Smooth muscle cell of the pulmonary artery (primary cell): ENCODE data around the gene BTG4. TPM values are rescaled to one million over a fixed set of nuclear protein-coding genes. Genes with fewer than 3 reads are reported as not detected.

Source experiments
- total RNA-seq: library from RNA; depleted of rRNA; stranded (reverse); fragments of >200 nt; gene quantifications from 2 replicates; pipeline ENCODE4 v1.2.3, GENCODE V29; 2014

Gene BTG4
- total RNA-seq: not detected in 2 replicates

GRCh38 chr11:111512296-111513239 is at the start of gene BTG4:
BTG4 (minus strand) TSS chr11:111512386; CDS start chr11:111498776, 13,610 bp downstream.

GRCh38 chr11:111540114-111540936 is 28.1 kb upstream of the BTG4 start, which contains the start of gene LAYN:
LAYN (plus strand) TSS chr11:111540720; CDS start chr11:111540844, 124 bp downstream.

GRCh38 chr11:111514216-111515031 is 2.2 kb upstream of the BTG4 start, which contains the start of gene HOATZ:
HOATZ (plus strand) TSS chr11:111514778; CDS start chr11:111514785, 7 bp downstream.

Other genes starting within 250 kb of the BTG4 start
- gene POU2AF3, start 213.8 kb downstream of the BTG4 start, total RNA-seq: not detected in 2 replicates
- not detected in 2 replicates for gene POU2AF1, start 133.1 kb downstream of the BTG4 start, total RNA-seq
- gene HOATZ, start 2.4 kb upstream of the BTG4 start, total RNA-seq: not detected in 2 replicates
- 21.2 and 35.2 TPM in 2 replicates for gene LAYN, start 28.3 kb upstream of the BTG4 start, total RNA-seq
- 13.1 and 16.0 TPM in 2 replicates for gene SIK2, start 90.1 kb upstream of the BTG4 start, total RNA-seq